ENCODE measurements around the gene SV2C. TPM values are rescaled to one million over a fixed set of nuclear protein-coding genes. Genes with fewer than 3 reads are reported as not detected.
A peak's percentile ranks its signal among the peaks of the same experiment; 100 is the strongest.

Gene SV2C
- total and polyA plus RNA-seq, 2 of the 13 experiments (the other 11 are each of a cell fraction or from before 2014, with no cell fraction given): not detected

GRCh38 chr5:76402886-76403765 is 319.9 kb downstream of the SV2C start, which contains the start of gene IQGAP2 (continued):
- TF ChIP-seq, protein P1, sequence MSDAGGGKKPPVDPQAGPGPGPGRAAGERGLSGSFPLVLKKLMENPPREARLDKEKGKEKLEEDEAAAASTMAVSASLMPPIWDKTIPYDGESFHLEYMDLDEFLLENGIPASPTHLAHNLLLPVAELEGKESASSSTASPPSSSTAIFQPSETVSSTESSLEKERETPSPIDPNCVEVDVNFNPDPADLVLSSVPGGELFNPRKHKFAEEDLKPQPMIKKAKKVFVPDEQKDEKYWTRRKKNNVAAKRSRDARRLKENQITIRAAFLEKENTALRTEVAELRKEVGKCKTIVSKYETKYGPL (CRISPR knock-in tag; IDR thresholded peaks at IDR 0.05): no peak
- TF ChIP-seq KLF16 (CRISPR knock-in tag; IDR thresholded peaks at IDR 0.05): peak in 1 of 2 experiments; percentile 89; a peak in 2 of 4 replicates
- 0 out of 2 replicates have a peak, but pooled peaks have one; percentile 67 for TF ChIP-seq ZNF329 (CRISPR knock-in tag; IDR thresholded peaks at IDR 0.05; ENCODE audit: low read depth)
- TF ChIP-seq ZNF468 (CRISPR knock-in tag; IDR thresholded peaks at IDR 0.05): no peak
- no peak for TF ChIP-seq ZZZ3 (CRISPR knock-in tag; IDR thresholded peaks at IDR 0.05; ENCODE audit: borderline replicate concordance)
- 0 out of 2 replicates have a peak, but pooled peaks have one; percentile 46 for TF ChIP-seq ZSCAN5A (CRISPR knock-in tag; IDR thresholded peaks at IDR 0.05; ENCODE audit: borderline replicate concordance)
- no peak for TF ChIP-seq GLMP (CRISPR knock-in tag; IDR thresholded peaks at IDR 0.05; ENCODE audit: borderline replicate concordance)
- no peak for TF ChIP-seq ARID2 (CRISPR knock-in tag; IDR thresholded peaks at IDR 0.05; ENCODE audit: borderline replicate concordance)
- no peak for TF ChIP-seq BATF2 (CRISPR knock-in tag; IDR thresholded peaks at IDR 0.05)
- no peak for TF ChIP-seq ZNF484 (CRISPR knock-in tag; IDR thresholded peaks at IDR 0.05; ENCODE audit: borderline replicate concordance, low read depth)
- TF ChIP-seq, protein P2, sequence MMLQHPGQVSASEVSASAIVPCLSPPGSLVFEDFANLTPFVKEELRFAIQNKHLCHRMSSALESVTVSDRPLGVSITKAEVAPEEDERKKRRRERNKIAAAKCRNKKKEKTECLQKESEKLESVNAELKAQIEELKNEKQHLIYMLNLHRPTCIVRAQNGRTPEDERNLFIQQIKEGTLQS (CRISPR knock-in tag; IDR thresholded peaks at IDR 0.05): no peak
- TF ChIP-seq PRPF4 (IDR thresholded peaks at IDR 0.05; ENCODE audit: low read depth, low read length, poor library complexity, severe bottlenecking): no peak
- no peak for TF ChIP-seq DNMT3B (CRISPR knock-in tag; conservative IDR thresholded peaks at IDR 0.05)
- TF ChIP-seq, protein P3, sequence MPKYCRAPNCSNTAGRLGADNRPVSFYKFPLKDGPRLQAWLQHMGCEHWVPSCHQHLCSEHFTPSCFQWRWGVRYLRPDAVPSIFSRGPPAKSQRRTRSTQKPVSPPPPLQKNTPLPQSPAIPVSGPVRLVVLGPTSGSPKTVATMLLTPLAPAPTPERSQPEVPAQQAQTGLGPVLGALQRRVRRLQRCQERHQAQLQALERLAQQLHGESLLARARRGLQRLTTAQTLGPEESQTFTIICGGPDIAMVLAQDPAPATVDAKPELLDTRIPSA (CRISPR knock-in tag; IDR thresholded peaks at IDR 0.05; ENCODE audit: borderline replicate concordance): no peak
- peak; percentile 26; the same call in 1 of the 2 replicates for TF ChIP-seq RARA (CRISPR knock-in tag; IDR thresholded peaks at IDR 0.05)
- TF ChIP-seq XBP1 (CRISPR knock-in tag; IDR thresholded peaks at IDR 0.05): no peak
- no peak; the same call in none of the 2 replicates for TF ChIP-seq MYPOP (CRISPR knock-in tag; IDR thresholded peaks at IDR 0.05)
- no peak for TF ChIP-seq ETS1 (CRISPR knock-in tag; IDR thresholded peaks at IDR 0.05)
- TF ChIP-seq ZNF543 (CRISPR knock-in tag; IDR thresholded peaks at IDR 0.05): no peak
- peak; percentile 62; the same call in 1 of the 2 replicates for TF ChIP-seq SIN3A (IDR thresholded peaks at IDR 0.05; ENCODE audit: borderline replicate concordance, low read depth, low read length)
